Caki2 (cell line): ENCODE data around the gene REC8. TPM values are rescaled to one million over a fixed set of nuclear protein-coding genes. Genes with fewer than 3 reads are reported as not detected.
"Not testable (repeated sequence)": the region's sequence is repeated elsewhere in the genome, so short reads cannot be mapped to it uniquely, and the experiment has no call there.

ENCODE experiments used
- DNase-seq: peaks from one replicate; pipeline ENCODE4 v3.0.0-alpha.2; 2015; ENCODE audit warnings: low read depth
- in situ Hi-C: cut with HindIII; loops from 2 replicates; pipeline ENCODE4 v1.10.0; 2016; ENCODE audit warnings: low sequenced_read_pairs, low pct_unique_long_range_greater_than_20kb, mixed read lengths
- total RNA-seq: library from RNA; depleted of rRNA; stranded (reverse); fragments of >200 nt; shearing (Covaris generic); gene quantifications from 2 replicates; pipeline ENCODE4 v1.2.3, GENCODE V29; 2014; ENCODE audit warnings: low replicate concordance; rRNA removed

The REC8 gene
- total RNA-seq, 1 experiment from 2014 or later = not detected

- in situ Hi-C loops = no loop called here
- no peak for DNase-seq
Measured at GRCh38 chr14:24213866-24214662, 42.2 kb downstream of the REC8 start.

GRCh38 chr14:24215495-24216344 is 43.8 kb downstream of the REC8 start, which contains the start of gene MDP1:
Gene MDP1 (minus strand): TSS chr14:24216066. CDS start chr14:24215955, 111 bp downstream.
- in situ Hi-C loops = no loop called here
- DNase-seq = peak; percentile 84

- in situ Hi-C loops = no loop called here
- DNase-seq = no peak
Measured at GRCh38 chr14:24216345-24216699, 44.4 kb downstream of the REC8 start.

- DNase-seq, in situ Hi-C loops: not testable (repeated sequence)
Measured at GRCh38 chr14:24216876-24217275, 45.0 kb downstream of the REC8 start.

- no peak for DNase-seq
- in situ Hi-C loops = no loop called here
Measured at GRCh38 chr14:24219080-24219479, 47.2 kb downstream of the REC8 start.

GRCh38 chr14:24219521-24219920 is 47.6 kb downstream of the REC8 start:
- in situ Hi-C loops = no loop called here
- DNase-seq = no peak

GRCh38 chr14:24222987-24223386 is 51.1 kb downstream of the REC8 start:
- in situ Hi-C loops, DNase-seq: not testable (repeated sequence)

GRCh38 chr14:24224618-24225071 is 52.8 kb downstream of the REC8 start:
- DNase-seq = no peak
- in situ Hi-C loops = no loop called here

GRCh38 chr14:24226473-24226872 is 54.6 kb downstream of the REC8 start:
- DNase-seq = no peak
- in situ Hi-C loops = no loop called here

GRCh38 chr14:24228902-24229301 is 57.0 kb downstream of the REC8 start:
- in situ Hi-C loops = no loop called here

More at GRCh38 chr14:24228902-24229301, 57.0 kb downstream of the REC8 start:
- no peak for DNase-seq

Other genes starting within 250 kb of the REC8 start
- 50.0 and 62.4 TPM in 2 replicates for gene DHRS4, start 218.3 kb upstream of the REC8 start, total RNA-seq
- 15.3 and 32.1 TPM in 2 replicates for gene DHRS4L2, start 183.2 kb upstream of the REC8 start, total RNA-seq
- gene CARMIL3, start 120.1 kb upstream of the REC8 start, total RNA-seq = 0.26 TPM in 1 of 2 replicates, not detected in the other
- 0.07 TPM in 1 of 2 replicates, not detected in the other for gene CPNE6, start 100.5 kb upstream of the REC8 start, total RNA-seq
- 19.5 and 54.7 TPM in 2 replicates for gene PCK2, start 77.8 kb upstream of the REC8 start, total RNA-seq
- gene DCAF11, start 57.3 kb upstream of the REC8 start, total RNA-seq = 47.4 and 117 TPM in 2 replicates
- gene NRL, start 57.1 kb upstream of the REC8 start, total RNA-seq = 1.8 TPM in 1 of 2 replicates, not detected in the other
- not detected in 2 replicates for gene FITM1, start 41.4 kb upstream of the REC8 start, total RNA-seq
- gene PSME1, start 35.9 kb upstream of the REC8 start, total RNA-seq = 77.8 and 123 TPM in 2 replicates
- gene EMC9, start 30.5 kb upstream of the REC8 start, total RNA-seq = 12.8 and 23.0 TPM in 2 replicates
- gene PSME2, start 25.5 kb upstream of the REC8 start, total RNA-seq = 191 and 202 TPM in 2 replicates
- 46.1 and 48.9 TPM in 2 replicates for gene RNF31, start 24.6 kb upstream of the REC8 start, total RNA-seq
- 29.9 and 36.1 TPM in 2 replicates for gene IRF9, start 10.8 kb upstream of the REC8 start, total RNA-seq
- 25.7 and 32.7 TPM in 2 replicates for gene IPO4, start 16.7 kb downstream of the REC8 start, total RNA-seq
- gene TM9SF1, start 23.4 kb downstream of the REC8 start, total RNA-seq = 50.9 and 57.1 TPM in 2 replicates
- gene TSSK4, start 33.6 kb downstream of the REC8 start, total RNA-seq = not detected in 2 replicates
- gene CHMP4A, start 41.4 kb downstream of the REC8 start, total RNA-seq = 23.3 and 52.2 TPM in 2 replicates
- gene MDP1, start 44.0 kb downstream of the REC8 start, total RNA-seq = 19.8 and 23.5 TPM in 2 replicates
- 129 and 160 TPM in 2 replicates for gene NEDD8, start 60.3 kb downstream of the REC8 start, total RNA-seq
- 57.8 and 93.4 TPM in 2 replicates for gene GMPR2, start 60.8 kb downstream of the REC8 start, total RNA-seq
- gene TINF2, start 70.5 kb downstream of the REC8 start, total RNA-seq = 27.7 and 38.3 TPM in 2 replicates
- 0.44 TPM in 1 of 2 replicates, not detected in the other for gene TGM1, start 91.1 kb downstream of the REC8 start, total RNA-seq
- 10.3 and 12.9 TPM in 2 replicates for gene RABGGTA, start 99.5 kb downstream of the REC8 start, total RNA-seq
- gene DHRS1, start 127.7 kb downstream of the REC8 start, total RNA-seq = 5.3 and 9.2 TPM in 2 replicates
- 8.8 and 13.8 TPM in 2 replicates for gene NOP9, start 127.8 kb downstream of the REC8 start, total RNA-seq
- gene CIDEB, start 135.9 kb downstream of the REC8 start, total RNA-seq = 1.0 and 6.8 TPM in 2 replicates
- gene LTB4R2, start 138.1 kb downstream of the REC8 start, total RNA-seq = 0.98 TPM in 1 of 2 replicates, not detected in the other
- 0.12 and 2.7 TPM in 2 replicates for gene LTB4R, start 139.4 kb downstream of the REC8 start, total RNA-seq
- gene ADCY4, start 163.0 kb downstream of the REC8 start, total RNA-seq = not detected in 2 replicates
- gene RIPK3, start 167.9 kb downstream of the REC8 start, total RNA-seq = not detected in 2 replicates
- gene NFATC4, start 196.1 kb downstream of the REC8 start, total RNA-seq = not detected in 2 replicates
- gene NYNRIN, start 226.9 kb downstream of the REC8 start, total RNA-seq = 0.03 TPM in 1 of 2 replicates, not detected in the other